Esophagus muscularis mucosa (tissue), 4 donors: Measurements from ENCODE around the gene TGFB1I1. TPM values are rescaled to one million over a fixed set of nuclear protein-coding genes. Genes with fewer than 3 reads are reported as not detected.

Experiments used
- DNase-seq: peaks from one replicate; pipeline ENCODE4 v3.0.0-alpha.2; 2017; ENCODE audit errors: extremely low spot score
- H3K27ac ChIP-seq, 4 donors: fragments of 200-600 bp; sonication (generic); replicated peaks in 1 of 4; 1 replicate in 3 of 4; 2 replicates in 1 of 4; pipeline ENCODE4 v1.5.1; 2016 to 2019; ENCODE audit warnings: mild to moderate bottlenecking in 1 of 4
- H3K27me3 ChIP-seq, 4 donors: fragments of 200-600 bp; sonication (generic); one replicate each; pipeline versions ENCODE4 v1.5.1 to v1.6.0; 2016 to 2019
- H3K36me3 ChIP-seq, 4 donors: fragments of 200-600 bp; sonication (generic); one replicate each; pipeline ENCODE4 v1.5.1; 2016 to 2019
- H3K4me1 ChIP-seq, 4 donors: fragments of 200-600 bp; sonication (generic); one replicate each; pipeline ENCODE4 v1.5.1; 2016 to 2019
- H3K4me3 ChIP-seq, 4 donors: fragments of 200-600 bp; sonication (generic); 1 replicate in 2 of 4; 2 replicates in 2 of 4; pipeline ENCODE4 v1.5.1; 2016 to 2019; ENCODE audit warnings: mild to moderate bottlenecking in 4 of 4, moderate library complexity in 1 of 4
- H3K9me3 ChIP-seq, 4 donors: fragments of 200-600 bp; sonication (generic); 1 replicate in 3 of 4; 2 replicates in 1 of 4; pipeline ENCODE4 v1.5.1; 2016 to 2019
- CTCF ChIP-seq, 3 experiments: fragments of 200-600 bp in 2 of 3; fragments of 450-650 bp in 1 of 3; sonication (generic) in 2 of 3; IDR thresholded peaks; one replicate each; pipeline ENCODE4 v1.5.1; 2017 to 2019; ENCODE audit warnings: antibody characterized with exemption in 3 of 3, mild to moderate bottlenecking in 2 of 3, moderate library complexity in 1 of 3
- EP300 ChIP-seq: sonication (generic); formaldehyde crosslinking; IDR thresholded peaks from one replicate; pipeline ENCODE4 v1.6.1; 2017; ENCODE audit warnings: antibody characterized with exemption
- POLR2A ChIP-seq: fragments of 450-650 bp; IDR thresholded peaks from one replicate; pipeline ENCODE4 v1.6.1; 2017; ENCODE audit warnings: antibody characterized with exemption, moderate library complexity, mild to moderate bottlenecking, low read depth
- POLR2AphosphoS5 ChIP-seq, 2 donors: sonication (generic); formaldehyde crosslinking; IDR thresholded peaks; one replicate each; pipeline ENCODE4 v1.6.1; 2017; ENCODE audit warnings: antibody characterized with exemption in 2 of 2
- WGBS: methylation state at CpG from one replicate; pipeline ENCODE4 v1.1.5; 2018; 5-methylcytosine and 5-hydroxymethylcytosine counted together
- intact Hi-C: fragments of 100-400 bp; cut with DNase I; formaldehyde crosslinking; loops from one replicate; pipeline ENCODE4 v1.15.1; 2023
- total RNA-seq, 4 donors: library from RNA; depleted of rRNA; stranded (reverse); fragments of >200 nt; gene quantifications; one replicate each; pipeline versions ENCODE4 v1.1.0 to v1.2.1, GENCODE V29; 2016

The TGFB1I1 gene
- 100 to 1,000 TPM; 255 to 471 (median 274) TPM for total RNA-seq

GRCh38 chr16:31471875-31472708 is at the start of gene TGFB1I1:
Gene TGFB1I1, plus strand, starts transcription at chr16:31472152. Its CDS starts 37 bp downstream, at chr16:31472189.
- no peaks in the 10 kb centered on the region for H3K27me3 ChIP-seq
- TF ChIP-seq POLR2AphosphoS5 (IDR thresholded peaks at IDR 0.05) (peak; percentile 50 to 84), EP300 (no peak)
- WGBS = 3% methylated on average over 37 of the region's 63 CpGs
- intact Hi-C loops = no loop called here
- H3K4me3 ChIP-seq = peak within 1 kb of the TSS; percentile 85 to 94 (median 89)
- peaks cover 22 to 59% (median 58%) of the 10 kb centered on the region in 4 donors for H3K4me1 ChIP-seq
- H3K27ac ChIP-seq = peak within 1 kb of the TSS; percentile 99 to 100 (median 99)
- no peak for DNase-seq
- peaks cover 40 to 43% (median 41%) of the 10 kb centered on the region in 4 donors for H3K36me3 ChIP-seq
- no peaks in the 10 kb centered on the region for H3K9me3 ChIP-seq

- Histone ChIP-seq H3K27ac (no peak overlapping the region), H3K4me3 (no peak overlapping the region), H3K27me3 (peaks cover 0 to 13% (median 0%) of the 10 kb centered on the region in 4 donors), H3K4me1 (peaks cover 3 to 12% (median 10%) of the 10 kb centered on the region in 4 donors), H3K9me3 (no peaks in the 10 kb centered on the region), H3K36me3 (peaks cover 0 to 4% (median 0%) of the 10 kb centered on the region in 4 donors)
- TF ChIP-seq EP300 = no peak
- no peak for TF ChIP-seq POLR2A
- no peak for TF ChIP-seq CTCF (IDR thresholded peaks at IDR 0.05)
- TF ChIP-seq POLR2AphosphoS5 (IDR thresholded peaks at IDR 0.05) = no peak
- no peak for DNase-seq
- 69% methylated on average over 3 of the region's 3 CpGs for WGBS
- intact Hi-C loops = no loop called here
These were observed 48.7 kb upstream of the TGFB1I1 start for GRCh38 chr16:31423241-31423640.

- Histone ChIP-seq H3K27ac (no peak overlapping the region), H3K4me3 (no peak overlapping the region), H3K27me3 (peaks cover 0 to 7% (median 0%) of the 10 kb centered on the region in 4 donors), H3K4me1 (peaks cover 3 to 14% (median 12%) of the 10 kb centered on the region in 4 donors), H3K36me3 (peaks cover 0 to 4% (median 0%) of the 10 kb centered on the region in 4 donors), H3K9me3 (no peaks in the 10 kb centered on the region)
- WGBS = 62% methylated on average over 6 of the region's 12 CpGs
- intact Hi-C loops = no loop called here
- DNase-seq = no peak
- TF ChIP-seq POLR2AphosphoS5 (IDR thresholded peaks at IDR 0.05) = no peak
- TF ChIP-seq EP300 = no peak
These were observed 48.2 kb upstream of the TGFB1I1 start for GRCh38 chr16:31423801-31424200.

- Histone ChIP-seq H3K27ac (peak overlapping the region; percentile 50 to 71 (median 59)), H3K9me3 (no peaks in the 10 kb centered on the region), H3K36me3 (peaks cover 0 to 4% (median 0%) of the 10 kb centered on the region in 4 donors), H3K4me1 (peaks cover 5 to 14% (median 12%) of the 10 kb centered on the region in 4 donors), H3K27me3 (no peaks in the 10 kb centered on the region), H3K4me3 (peak overlapping the region; percentile 52 to 61 (median 52))
- 48% methylated on average over 8 of the region's 83 CpGs for WGBS
- intact Hi-C loops = no loop called here
- peak in 1 of 2 donors; percentile 31 for TF ChIP-seq POLR2AphosphoS5 (IDR thresholded peaks at IDR 0.05)
- no peak for TF ChIP-seq POLR2A
- no peak for DNase-seq
These were observed 44.3 kb upstream of the TGFB1I1 start for GRCh38 chr16:31427441-31428278.

- 14% methylated on average over 1 of the region's 7 CpGs for WGBS
- H3K9me3 ChIP-seq = no peaks in the 10 kb centered on the region
- peak within 1 kb of the TSS; percentile 50 to 71 (median 59) for H3K27ac ChIP-seq
- no peaks in the 10 kb centered on the region for H3K27me3 ChIP-seq
- peaks cover 5 to 14% (median 12%) of the 10 kb centered on the region in 4 donors for H3K4me1 ChIP-seq
- H3K36me3 ChIP-seq = peaks cover 0 to 4% (median 0%) of the 10 kb centered on the region in 4 donors
- peak within 1 kb of the TSS; percentile 52 to 61 (median 52) for H3K4me3 ChIP-seq
- DNase-seq = no peak
- intact Hi-C loops = no loop called here
- no peak for TF ChIP-seq CTCF (IDR thresholded peaks at IDR 0.05)
- peak; percentile 66 for TF ChIP-seq POLR2A
These were observed 43.7 kb upstream of the TGFB1I1 start, which contains the start of gene COX6A2 for GRCh38 chr16:31428279-31428597. Gene COX6A2, minus strand, starts transcription at chr16:31428360. Its CDS starts 35 bp downstream, at chr16:31428325.
